ENCODE results near the gene SLC18A2.

GRCh38 chr10:117275121-117275520, 34.2 kb downstream of the SLC18A2 start:
- TF ChIP-seq CTCF (IDR thresholded peaks at IDR 0.05; ENCODE audit: low read length) (no peak), EZH2 (optimal IDR thresholded peaks at IDR 0.05; ENCODE audit: low read depth, low read length) (no peak), EZH2phosphoT487 (IDR thresholded peaks at IDR 0.05; ENCODE audit: low read length) (no peak)

All from MM.1S (cell line).